GM21737 (cell line): ENCODE measurements around the gene MUC5B.
"Not testable (repeated sequence)": the region's sequence is repeated elsewhere in the genome, so short reads cannot be mapped to it uniquely, and the experiment has no call there.

Source experiments
- ATAC-seq: cut with Tn5 transposase; IDR thresholded peaks from one replicate; pipeline ENCODE4 v1.9.1; 2021; ENCODE audit warnings: mild to moderate bottlenecking, moderate library complexity; ENCODE audit not compliant: unreplicated experiment

Gene MUC5B

GRCh38 chr11:1201395-1202153, 21.3 kb upstream of the MUC5B start:
- ATAC-seq = no peak

- ATAC-seq = no peak
Observed at GRCh38 chr11:1202154-1202775, 20.6 kb upstream of the MUC5B start.

- no peak for ATAC-seq
Observed at GRCh38 chr11:1202776-1203504, 19.9 kb upstream of the MUC5B start.

GRCh38 chr11:1203505-1204271, 19.2 kb upstream of the MUC5B start:
- no peak for ATAC-seq

GRCh38 chr11:1204381-1205101, 18.3 kb upstream of the MUC5B start:
- no peak for ATAC-seq

GRCh38 chr11:1205121-1205986, 17.5 kb upstream of the MUC5B start:
- ATAC-seq = no peak

- no peak for ATAC-seq
Observed at GRCh38 chr11:1205987-1206331, 16.9 kb upstream of the MUC5B start.

DNA sequence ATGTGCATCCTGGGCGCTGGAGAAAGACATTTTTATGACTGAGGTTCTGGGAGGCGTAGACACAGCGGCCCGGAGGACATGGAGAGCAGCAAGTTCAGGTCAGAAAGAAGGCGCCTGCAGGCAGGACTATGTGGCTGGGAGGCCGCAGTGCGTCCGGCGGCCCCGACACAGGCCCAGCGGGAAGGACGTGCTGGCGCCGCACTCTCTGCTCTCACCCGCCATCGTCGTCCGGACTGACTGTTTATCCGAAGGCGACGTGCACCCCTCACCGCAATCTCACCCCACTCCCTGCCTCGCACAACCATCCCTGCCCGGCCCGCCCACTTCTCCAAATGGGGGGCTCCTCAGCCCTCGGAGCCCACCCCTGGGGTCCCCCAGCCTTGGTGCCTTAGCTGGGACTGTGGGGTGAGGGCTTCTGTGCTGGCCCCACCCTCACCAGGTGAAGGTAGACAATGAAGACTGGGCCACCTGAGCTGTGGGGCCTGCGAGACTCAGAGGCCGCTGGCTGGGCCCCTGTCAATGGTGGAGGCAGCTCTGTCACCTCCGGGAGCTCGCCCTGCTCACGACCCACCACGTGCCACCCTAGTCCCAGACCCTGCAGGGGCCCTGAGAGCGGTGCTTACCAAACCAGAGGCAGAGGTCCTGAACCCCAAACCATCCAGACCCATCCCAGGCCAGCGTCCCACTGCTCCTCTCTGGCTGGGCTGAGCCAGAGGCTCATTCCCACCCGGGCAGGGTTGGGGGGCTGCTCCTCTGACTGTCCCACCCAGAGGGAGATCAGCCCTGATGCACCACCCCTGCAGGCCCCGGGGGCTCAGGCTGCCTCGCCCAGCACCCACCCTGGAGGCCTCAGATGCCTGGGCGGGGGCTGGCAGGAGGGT, 16.2 kb upstream of the MUC5B start:
- ATAC-seq = no peak

DNA sequence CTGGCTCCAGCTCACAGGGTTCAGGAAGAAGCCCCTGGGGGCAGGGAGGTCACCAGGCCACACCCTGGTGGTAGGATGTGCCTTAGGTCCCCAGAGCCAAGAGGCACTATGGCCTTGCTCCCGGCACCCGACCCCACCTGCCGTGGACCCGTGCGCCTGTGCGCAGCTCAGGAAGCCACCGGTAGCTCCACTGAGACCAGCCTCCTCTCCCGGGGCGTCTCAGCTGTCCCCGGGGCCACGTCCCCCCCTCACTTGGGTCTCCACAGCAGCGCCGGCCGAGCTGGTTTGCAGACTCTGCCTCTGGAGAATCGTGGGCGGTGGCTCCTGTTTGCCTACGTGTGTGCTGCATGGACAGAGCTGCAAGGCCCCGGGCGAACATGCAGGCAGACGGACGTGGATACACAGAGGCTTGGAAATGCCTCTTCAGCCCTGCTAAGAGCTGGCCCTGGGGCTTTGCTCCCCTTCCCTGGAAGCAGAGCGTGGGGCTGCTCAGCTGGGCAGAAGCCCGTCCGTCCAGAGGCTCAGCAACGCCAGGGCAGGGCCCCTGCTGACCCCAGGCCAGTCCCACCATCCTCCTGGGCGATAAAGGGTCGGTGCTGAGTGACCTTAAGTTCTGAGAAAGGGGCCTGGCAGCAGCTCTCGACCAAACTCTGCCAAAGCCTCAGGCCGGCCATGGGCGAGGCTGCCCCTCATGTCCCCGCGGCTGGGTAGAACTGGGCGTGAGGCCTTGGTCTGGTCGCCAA, 15.3 kb upstream of the MUC5B start:
- ATAC-seq = no peak

DNA sequence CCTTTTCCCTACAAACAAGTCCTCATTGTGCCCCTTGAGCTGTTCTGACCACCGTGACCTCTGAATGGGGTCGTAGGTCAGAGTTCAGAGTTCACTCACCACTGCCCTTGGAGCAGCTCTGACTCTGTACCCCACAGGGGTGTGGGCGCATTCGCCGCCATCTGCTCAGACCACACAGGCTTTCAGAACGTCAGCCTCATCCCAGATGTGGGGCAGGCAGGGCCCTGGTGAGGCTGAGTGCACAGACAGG, 14.8 kb upstream of the MUC5B start:
- ATAC-seq = no peak

DNA sequence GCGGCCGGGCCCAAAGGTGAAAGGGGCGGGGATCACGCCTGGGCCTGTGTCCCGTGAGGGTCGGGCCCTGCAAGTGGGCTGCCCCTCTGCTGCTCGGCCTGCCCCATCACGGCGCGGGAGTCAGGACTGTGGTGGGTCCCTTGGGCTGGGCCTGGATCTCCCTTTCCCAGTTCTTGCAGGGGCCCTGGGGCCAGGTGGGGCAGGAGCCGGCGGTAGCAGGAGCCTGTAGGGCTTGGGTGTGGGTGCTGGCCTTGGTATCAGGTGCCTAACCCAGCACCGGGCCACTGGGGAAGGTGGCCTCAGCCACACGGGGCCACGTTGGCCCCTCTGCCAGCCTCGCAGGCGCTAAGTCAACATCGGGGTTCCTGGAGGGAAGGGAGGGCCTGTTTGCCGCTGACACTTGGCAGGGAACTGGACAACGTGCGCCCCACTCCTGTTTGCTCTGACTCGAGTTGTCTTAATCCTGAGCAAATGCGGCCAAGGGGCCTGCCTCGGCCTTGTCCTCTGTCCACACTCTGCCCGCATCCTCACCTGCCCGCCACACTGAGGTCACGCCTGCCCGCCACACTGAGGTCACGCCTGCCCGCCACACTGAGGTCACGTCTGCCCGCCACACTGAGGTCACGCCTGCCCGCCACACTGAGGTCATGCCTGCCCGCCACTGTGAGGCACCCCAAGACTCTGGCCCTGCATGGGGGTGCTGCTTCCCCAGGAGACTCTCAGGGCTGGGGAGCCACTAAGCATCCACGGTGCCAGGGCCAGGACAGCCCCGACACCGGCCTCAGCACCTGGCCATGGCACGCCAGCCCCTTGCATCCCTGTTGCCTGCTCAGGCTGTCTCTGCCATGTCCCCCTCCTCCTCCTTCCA, 14.2 kb upstream of the MUC5B start:
- no peak for ATAC-seq

GRCh38 chr11:1209371-1210057, 13.4 kb upstream of the MUC5B start:
- no peak for ATAC-seq

GRCh38 chr11:1211838-1212237, 11.0 kb upstream of the MUC5B start:
- ATAC-seq = no peak

GRCh38 chr11:1215826-1216225, 7.0 kb upstream of the MUC5B start:
- not testable (repeated sequence) for ATAC-seq

DNA sequence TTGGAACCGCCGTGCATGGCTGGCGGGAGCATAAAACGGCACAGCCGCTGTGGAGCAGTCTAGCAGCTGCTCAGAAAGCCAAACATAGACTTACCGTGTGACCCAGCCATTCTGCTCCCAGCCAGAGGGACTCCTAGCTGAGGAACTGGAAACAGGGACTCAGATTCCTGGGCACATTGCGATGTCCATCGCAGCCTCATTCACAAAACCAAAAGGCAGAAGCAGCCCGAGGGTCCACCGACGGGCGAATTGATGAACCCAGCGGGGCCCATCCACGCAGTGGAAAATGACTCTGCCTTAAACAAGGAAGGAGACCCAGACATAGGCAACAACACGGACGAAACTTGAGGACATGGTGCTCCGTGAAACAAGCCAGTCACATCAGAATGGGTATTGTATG, 5.7 kb upstream of the MUC5B start:
- ATAC-seq = no peak

GRCh38 chr11:1218256-1218787, 4.5 kb upstream of the MUC5B start:
- no peak for ATAC-seq
